ENCODE measurements around the gene BANP.

Gene BANP

GRCh38 chr16:87924041-87924810, 27.0 kb upstream of the BANP start:
- DNase-seq (ENCODE audit: low read depth) = no peak
- TF ChIP-seq CTCF (conservative IDR thresholded peaks at IDR 0.05; ENCODE audit: control insufficient read depth, insufficient read depth, low read depth, low read length) = no peak
- H3K4me3 ChIP-seq (ENCODE audit: control insufficient read depth, low read depth, low read length) = no peak overlapping the region

- H3K4me3 ChIP-seq (ENCODE audit: control insufficient read depth, low read depth, low read length) = no peak overlapping the region
- DNase-seq (ENCODE audit: low read depth) = no peak
- no peak for TF ChIP-seq CTCF (conservative IDR thresholded peaks at IDR 0.05; ENCODE audit: control insufficient read depth, insufficient read depth, low read depth, low read length)
Observed at GRCh38 chr16:87924811-87925670, 26.2 kb upstream of the BANP start.

- H3K4me3 ChIP-seq (ENCODE audit: control insufficient read depth, low read depth, low read length) = no peak overlapping the region
- no peak for TF ChIP-seq CTCF (conservative IDR thresholded peaks at IDR 0.05; ENCODE audit: control insufficient read depth, insufficient read depth, low read depth, low read length)
- DNase-seq (ENCODE audit: low read depth) = no peak
Observed at GRCh38 chr16:87926246-87927194, 24.7 kb upstream of the BANP start.

- DNase-seq (ENCODE audit: low read depth) = no peak
- no peak overlapping the region for H3K4me3 ChIP-seq (ENCODE audit: control insufficient read depth, low read depth, low read length)
- TF ChIP-seq CTCF (conservative IDR thresholded peaks at IDR 0.05; ENCODE audit: control insufficient read depth, insufficient read depth, low read depth, low read length) = no peak
Observed at GRCh38 chr16:87927195-87927562, 24.1 kb upstream of the BANP start.

- no peak for DNase-seq (ENCODE audit: low read depth)
- H3K4me3 ChIP-seq (ENCODE audit: control insufficient read depth, low read depth, low read length) = no peak overlapping the region
- TF ChIP-seq CTCF (conservative IDR thresholded peaks at IDR 0.05; ENCODE audit: control insufficient read depth, insufficient read depth, low read depth, low read length) = no peak
Observed at GRCh38 chr16:87929986-87930385, 21.2 kb upstream of the BANP start.

- no peak overlapping the region for H3K4me3 ChIP-seq (ENCODE audit: control insufficient read depth, low read depth, low read length)
- peak; percentile 9 for TF ChIP-seq CTCF (conservative IDR thresholded peaks at IDR 0.05; ENCODE audit: control insufficient read depth, insufficient read depth, low read depth, low read length)
- DNase-seq (ENCODE audit: low read depth) = no peak
Observed at GRCh38 chr16:87930456-87930855, 20.8 kb upstream of the BANP start.

Measured in fibroblast of mammary gland (primary cell).